Measurements from ENCODE around the gene PAQR5. TPM values are rescaled to one million over a fixed set of nuclear protein-coding genes. Genes with fewer than 3 reads are reported as not detected.

PAQR5 gene
- total and polyA plus RNA-seq, 3 donors from 2014 or later: 0.25 to 4.5 (median 0.31) TPM

- no peaks in the 10 kb centered on the region for H3K9me3 ChIP-seq
- no peak overlapping the region for H3K27ac ChIP-seq
- H3K4me1 ChIP-seq: no peaks in the 10 kb centered on the region
- no peaks in the 10 kb centered on the region for H3K27me3 ChIP-seq
- no peaks in the 10 kb centered on the region for H3K36me3 ChIP-seq (ENCODE audit: low read depth, missing control alignments)
- DNase-seq: no peak
- TF ChIP-seq POLR2A (IDR thresholded peaks at IDR 0.05) (no peak), CTCF (IDR thresholded peaks at IDR 0.05) (no peak)
- intact Hi-C loops (cut with DNase I; ENCODE audit: low total_unique reads): no loop called here
- H3K4me3 ChIP-seq: no peak overlapping the region
These were observed 122.8 kb downstream of the PAQR5 start for GRCh38 chr15:69421498-69421897.

DNA sequence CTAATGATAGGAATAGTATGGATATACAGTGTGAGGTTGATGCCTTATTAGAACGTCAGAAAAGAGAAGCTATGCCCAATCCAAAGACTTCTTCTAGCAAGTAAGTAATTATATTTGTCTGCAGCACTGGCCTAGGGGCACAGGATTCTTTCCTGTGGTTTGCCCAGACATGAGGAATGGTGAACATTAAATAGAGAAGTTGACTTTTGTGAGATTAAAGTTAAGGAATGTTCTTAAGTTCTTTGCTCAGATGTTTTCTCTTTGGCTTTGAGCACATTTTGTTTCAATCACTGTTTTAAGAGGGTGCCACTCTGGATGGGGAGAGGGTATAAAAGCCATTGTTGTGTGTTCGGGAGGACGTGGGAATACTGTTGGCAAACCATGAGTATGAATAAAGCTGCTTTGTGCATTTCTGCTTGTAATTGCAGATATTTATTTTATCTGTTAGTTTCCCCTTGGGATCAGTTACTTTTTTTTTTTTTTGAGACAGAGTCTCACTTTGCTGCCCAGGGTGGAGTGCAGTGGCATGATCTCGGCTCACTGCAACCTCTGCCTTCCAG, 123.7 kb downstream of the PAQR5 start:
- no peak for DNase-seq
- WGBS, 2 donors: 71 to 81% methylated on average over 4 of the region's 4 CpGs
- Histone ChIP-seq H3K27me3 (no peaks in the 10 kb centered on the region), H3K9me3 (no peaks in the 10 kb centered on the region), H3K4me3 (no peak overlapping the region), H3K27ac (no peak overlapping the region), H3K4me1 (no peaks in the 10 kb centered on the region), H3K36me3 (ENCODE audit: low read depth, missing control alignments) (no peaks in the 10 kb centered on the region)
- no peak for TF ChIP-seq POLR2A (IDR thresholded peaks at IDR 0.05)
- no peak for TF ChIP-seq CTCF (IDR thresholded peaks at IDR 0.05)
- intact Hi-C loops (cut with DNase I; ENCODE audit: low total_unique reads): no loop called here

DNA sequence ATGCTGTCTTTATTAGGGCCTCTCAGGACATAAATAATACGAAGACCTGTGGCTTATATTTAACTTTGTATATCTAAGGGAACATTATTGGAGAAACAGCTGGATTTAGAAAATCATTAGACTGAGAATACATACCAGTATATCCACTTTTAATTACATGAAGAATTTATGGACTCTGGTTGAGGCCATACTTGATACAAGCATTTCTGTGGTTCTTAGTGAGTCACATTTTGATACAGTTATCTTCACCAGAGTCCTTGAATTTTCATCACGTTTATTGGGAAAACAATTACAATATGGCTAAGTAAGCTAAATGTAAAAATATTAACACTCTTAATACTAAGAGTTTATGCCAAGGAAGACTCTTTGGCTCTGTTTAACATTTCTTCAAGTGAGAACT, 125.3 kb downstream of the PAQR5 start:
- H3K4me1 ChIP-seq: no peaks in the 10 kb centered on the region
- intact Hi-C loops (cut with DNase I; ENCODE audit: low total_unique reads): no loop called here
- H3K36me3 ChIP-seq (ENCODE audit: low read depth, missing control alignments): no peaks in the 10 kb centered on the region
- DNase-seq: no peak
- no peak overlapping the region for H3K4me3 ChIP-seq
- TF ChIP-seq POLR2A (IDR thresholded peaks at IDR 0.05) (no peak), CTCF (IDR thresholded peaks at IDR 0.05) (no peak)
- H3K27me3 ChIP-seq: no peaks in the 10 kb centered on the region
- 64 to 74% methylated on average over 2 of the region's 2 CpGs for WGBS, 2 donors
- no peak overlapping the region for H3K27ac ChIP-seq
- H3K9me3 ChIP-seq: no peaks in the 10 kb centered on the region

- intact Hi-C loops (cut with DNase I; ENCODE audit: low total_unique reads): no loop called here
- H3K36me3 ChIP-seq (ENCODE audit: low read depth, missing control alignments): no peaks in the 10 kb centered on the region
- TF ChIP-seq POLR2A (IDR thresholded peaks at IDR 0.05) (no peak), CTCF (IDR thresholded peaks at IDR 0.05) (no peak)
- no peak overlapping the region for H3K4me3 ChIP-seq
- H3K27me3 ChIP-seq: no peaks in the 10 kb centered on the region
- H3K9me3 ChIP-seq: no peaks in the 10 kb centered on the region
- no peak for DNase-seq
- H3K27ac ChIP-seq: no peak overlapping the region
- WGBS, 2 donors: 67 to 83% methylated on average over 1 of the region's 1 CpG
- no peaks in the 10 kb centered on the region for H3K4me1 ChIP-seq
These were observed 126.2 kb downstream of the PAQR5 start for GRCh38 chr15:69424748-69425413.

DNA sequence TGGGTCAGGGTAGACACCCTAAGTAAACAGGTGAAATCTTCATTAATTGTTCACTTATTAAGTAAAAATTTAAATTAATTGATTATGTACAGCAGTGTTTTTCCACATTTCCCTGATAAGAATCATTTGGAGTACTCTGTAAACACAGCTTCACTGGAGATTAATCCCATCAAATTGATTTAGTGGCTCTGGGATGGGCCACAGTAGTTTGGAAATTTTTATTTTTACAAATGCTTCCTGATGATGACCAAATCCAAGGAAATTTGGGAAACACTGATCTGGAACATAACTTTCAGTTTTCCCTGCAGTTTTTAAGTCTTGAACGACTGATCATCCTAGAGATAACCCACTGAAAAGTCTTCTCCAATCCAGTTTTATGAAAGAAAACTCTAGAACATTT, 135.1 kb downstream of the PAQR5 start:
- Histone ChIP-seq H3K4me3 (no peak overlapping the region), H3K4me1 (no peaks in the 10 kb centered on the region), H3K36me3 (ENCODE audit: low read depth, missing control alignments) (no peaks in the 10 kb centered on the region), H3K9me3 (no peaks in the 10 kb centered on the region), H3K27me3 (no peaks in the 10 kb centered on the region), H3K27ac (no peak overlapping the region)
- 88 to 97% methylated on average over 1 of the region's 1 CpG for WGBS, 2 donors
- intact Hi-C loops (cut with DNase I; ENCODE audit: low total_unique reads): no loop called here
- no peak for TF ChIP-seq CTCF (IDR thresholded peaks at IDR 0.05)
- no peak for TF ChIP-seq POLR2A (IDR thresholded peaks at IDR 0.05)
- DNase-seq: no peak

Data from testis (tissue), 3 donors.